SKM-1 treated with dmso at 0.1 percent for 144 hours (cell line): ENCODE data around the gene CROCC2.

Source experiments
- DNase-seq: peaks from one replicate; lab custom pipeline; 2025; ENCODE audit not compliant: unreplicated experiment; lab: John Stamatoyannopoulos, UW

Gene CROCC2

DNA sequence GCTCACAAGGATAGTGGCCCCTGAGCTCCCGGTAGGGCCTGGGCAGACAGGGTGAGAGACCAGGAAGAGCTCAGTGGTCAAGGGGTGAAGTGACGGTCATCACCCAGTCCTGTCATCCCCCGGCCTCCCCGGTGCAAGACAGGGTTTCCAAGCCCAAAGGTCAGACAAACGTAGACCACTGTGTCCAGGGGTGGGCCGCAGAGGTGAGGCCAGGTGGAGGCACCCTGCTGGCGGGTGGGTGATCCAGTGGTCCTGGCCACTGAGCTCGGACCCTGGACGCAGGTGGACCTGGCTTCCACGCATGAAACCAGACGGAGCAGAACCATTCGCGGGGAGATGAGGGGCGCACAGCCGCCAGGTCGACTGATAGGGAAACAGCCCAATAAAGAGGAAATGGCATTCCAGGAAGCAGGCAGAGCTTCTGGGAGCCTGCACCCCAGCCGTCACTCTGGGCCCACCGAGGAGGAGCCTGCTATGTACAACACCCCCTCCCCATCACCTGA is 77.9 kb downstream of the CROCC2 start:
- DNase-seq: no peak

DNA sequence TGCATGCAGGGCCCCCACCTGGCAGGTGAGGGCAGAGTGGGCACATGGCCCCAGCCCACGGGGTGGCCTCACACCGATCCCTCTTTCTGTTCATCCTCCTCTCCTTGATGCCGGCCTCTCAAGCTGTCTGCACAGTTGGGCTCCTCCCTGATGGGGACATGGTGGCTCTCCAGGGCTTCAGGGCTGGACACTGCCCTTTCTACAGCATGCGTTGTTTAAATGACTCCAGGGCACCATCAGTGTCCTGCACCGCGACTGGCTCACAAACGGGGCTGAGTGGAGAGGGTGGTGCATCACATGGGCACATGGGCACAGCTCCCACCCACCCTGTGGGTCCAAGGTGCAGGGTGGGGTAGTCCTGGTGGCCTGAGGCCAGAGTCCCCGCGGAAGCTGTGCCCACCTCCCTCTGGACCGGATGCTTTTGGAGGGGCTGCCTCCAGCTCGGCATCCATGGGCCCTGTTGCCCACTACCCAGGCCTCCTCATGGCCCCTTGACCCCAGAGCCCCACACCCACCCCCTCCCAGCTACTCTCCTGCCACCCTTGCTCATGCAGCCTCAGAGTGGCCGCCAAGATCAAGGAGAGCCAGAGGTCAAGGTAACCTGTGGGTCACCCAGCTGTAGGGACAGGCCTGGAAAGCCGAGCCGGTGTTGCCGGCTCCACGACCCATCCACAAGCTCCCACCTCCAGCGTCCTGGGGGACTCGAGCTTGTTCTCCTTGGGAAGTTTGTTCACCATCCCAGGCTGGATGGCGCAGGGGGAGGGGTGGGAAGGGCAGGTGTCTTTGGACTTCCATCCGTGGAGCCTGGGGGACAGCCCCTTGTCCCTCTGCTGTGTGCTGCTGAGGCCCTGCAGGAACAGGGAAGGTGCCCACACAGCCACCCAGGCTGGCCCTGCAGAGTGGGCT is 80.0 kb downstream of the CROCC2 start:
- no peak for DNase-seq

DNA sequence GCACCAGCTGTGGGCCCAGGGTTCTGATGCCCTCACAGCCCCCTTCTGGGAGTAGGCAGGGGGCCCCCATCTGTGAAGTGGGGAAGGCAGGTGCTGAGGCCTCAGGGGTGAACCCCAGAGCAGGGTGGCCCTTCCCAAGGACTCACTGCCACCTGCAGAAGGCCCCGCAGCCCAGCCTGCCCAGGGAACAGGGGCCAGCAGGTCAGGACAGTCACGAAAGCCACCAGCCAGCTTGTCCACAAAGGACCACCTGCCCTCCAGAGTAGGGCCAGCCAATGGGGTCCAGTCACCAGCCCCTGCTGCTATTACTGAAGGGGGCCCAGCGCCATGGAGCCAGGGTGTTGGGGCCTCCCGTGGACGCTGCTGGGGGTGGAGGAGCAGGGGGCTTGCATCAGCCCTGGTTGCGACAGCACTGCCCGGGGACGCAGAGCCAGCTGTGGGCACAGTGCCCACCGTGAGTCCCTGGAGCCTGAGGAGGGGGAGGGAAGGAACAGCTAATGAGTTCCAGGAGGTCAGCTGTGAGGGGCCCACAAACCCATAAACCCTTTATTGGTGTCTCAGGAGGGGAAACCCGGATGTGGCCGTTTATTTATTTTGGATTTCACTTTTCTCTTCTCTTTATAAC is 80.8 kb downstream of the CROCC2 start:
- DNase-seq: no peak

DNA sequence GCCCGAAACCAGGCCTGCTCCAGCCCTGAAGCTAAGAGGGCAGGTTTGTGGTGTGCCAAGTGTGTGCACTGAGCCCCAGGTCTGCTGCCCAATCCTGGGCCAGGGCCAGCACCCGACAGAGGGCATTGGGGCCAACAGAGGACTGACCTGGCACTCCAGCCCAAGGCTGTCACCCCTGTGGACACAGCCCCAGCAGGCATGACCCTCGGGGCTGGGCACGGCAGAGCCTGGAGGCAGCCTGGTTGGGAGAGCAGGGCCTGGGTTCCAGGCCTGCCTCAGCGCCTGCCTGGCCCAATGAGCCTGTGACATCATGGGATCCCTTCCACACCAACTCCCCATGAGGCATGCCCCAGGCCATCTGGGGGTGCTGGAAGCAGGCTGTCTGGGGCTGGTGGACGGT is 81.5 kb downstream of the CROCC2 start:
- DNase-seq: no peak

DNA sequence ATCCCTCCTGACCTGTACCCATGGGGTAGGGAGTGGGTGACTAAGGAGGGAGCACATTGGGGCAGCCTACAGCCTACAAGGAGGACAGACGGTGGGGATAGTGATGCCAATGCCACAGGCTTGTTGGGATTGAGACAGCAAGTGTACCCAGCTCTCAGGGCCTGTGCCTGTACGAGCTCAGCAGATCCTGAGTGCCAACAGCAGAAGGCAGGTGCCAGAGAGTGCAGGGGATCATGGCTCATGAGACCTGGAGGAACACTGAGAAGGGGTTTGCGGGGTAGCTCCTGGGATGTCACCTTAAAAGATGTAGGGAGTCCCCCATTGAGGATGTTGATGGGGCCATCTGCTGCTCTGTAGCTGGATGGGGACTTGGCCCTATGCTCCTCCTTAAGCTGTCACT is 82.0 kb downstream of the CROCC2 start:
- no peak for DNase-seq

DNA sequence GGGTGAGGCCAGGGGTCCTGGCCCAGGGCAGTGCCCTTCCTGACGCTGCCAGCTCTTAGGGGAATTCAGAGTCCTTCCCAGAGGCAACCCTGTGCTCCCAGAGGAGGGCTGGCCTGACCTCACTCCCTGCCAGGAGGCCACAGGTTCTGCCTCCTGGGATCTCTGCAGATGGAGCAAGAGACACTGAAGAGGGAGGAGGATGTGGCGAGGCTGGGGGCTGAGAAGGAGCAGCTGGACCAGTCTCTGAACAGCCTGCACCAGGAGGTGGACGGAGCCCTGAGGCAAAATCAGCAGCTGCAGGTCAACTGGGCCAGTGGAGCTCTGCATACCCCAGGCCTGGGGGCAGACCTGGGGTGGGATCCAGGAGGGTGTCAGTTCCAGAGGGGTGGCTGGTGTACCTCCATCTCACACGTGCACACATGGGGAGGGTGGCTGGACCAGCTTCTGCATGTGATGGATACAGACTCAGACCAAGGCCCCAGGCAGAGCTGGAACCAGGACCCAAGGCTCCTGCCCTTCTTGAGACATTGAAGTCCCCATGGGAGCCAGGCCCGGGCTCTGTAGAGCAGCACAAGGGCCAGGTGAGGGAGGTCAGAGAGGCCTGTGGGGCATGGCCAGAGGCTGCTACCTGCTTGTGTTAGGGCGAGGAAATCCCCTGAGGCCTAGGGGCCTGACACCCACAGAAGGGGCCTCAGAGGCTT is 82.6 kb downstream of the CROCC2 start:
- DNase-seq: no peak

DNA sequence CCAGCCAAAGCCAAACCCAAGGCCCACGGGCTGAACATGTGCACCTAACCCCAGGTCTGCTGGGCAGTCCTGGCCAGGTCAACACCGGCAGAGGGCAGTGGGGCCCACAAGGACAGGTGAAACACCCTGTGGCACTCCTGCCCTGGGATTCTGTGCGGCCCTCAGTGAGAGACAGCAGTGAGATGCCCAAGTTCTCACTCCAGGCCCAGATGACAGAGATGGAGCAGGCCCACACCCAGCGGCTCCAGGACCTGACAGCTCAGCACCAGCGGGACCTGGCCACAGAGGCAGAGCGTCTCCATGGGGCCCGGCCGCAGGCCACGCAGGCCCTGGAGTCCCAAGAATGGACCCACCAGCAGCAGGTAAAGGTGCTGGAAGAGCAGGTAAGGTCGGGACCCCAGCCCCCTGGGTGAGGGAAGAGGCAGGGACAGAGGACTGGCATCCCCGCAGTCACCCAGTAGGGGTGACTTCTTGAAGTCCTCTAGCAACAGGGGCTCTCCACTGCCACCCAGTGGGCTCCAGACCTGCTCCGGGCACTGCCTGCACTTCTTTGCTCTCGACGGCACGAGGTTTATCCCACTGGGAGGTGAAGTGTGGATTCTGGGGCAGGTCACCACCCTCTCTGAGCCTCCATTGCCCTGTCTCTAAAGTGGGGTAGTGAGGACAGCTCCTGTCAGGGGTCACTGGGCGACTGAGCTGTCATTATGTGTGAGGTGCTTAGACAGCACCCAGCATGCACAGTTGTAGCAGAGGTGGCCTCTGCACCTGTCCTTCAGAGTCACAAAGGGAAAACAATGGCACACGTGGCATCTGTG is 83.5 kb downstream of the CROCC2 start:
- DNase-seq: peak; percentile 23

DNA sequence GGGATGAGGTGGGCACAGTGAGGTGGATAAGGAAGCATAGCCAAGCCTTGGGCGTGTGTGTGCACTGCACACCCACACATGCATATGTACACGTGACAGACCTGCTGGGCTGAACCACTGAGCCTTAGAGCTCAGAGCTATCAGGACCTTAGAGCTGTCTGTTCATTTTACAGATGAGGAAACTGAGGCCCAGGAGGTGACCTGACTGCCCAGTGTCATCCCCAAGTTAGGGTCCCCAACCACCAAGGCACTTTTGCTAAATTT is 84.1 kb downstream of the CROCC2 start:
- DNase-seq: no peak

DNA sequence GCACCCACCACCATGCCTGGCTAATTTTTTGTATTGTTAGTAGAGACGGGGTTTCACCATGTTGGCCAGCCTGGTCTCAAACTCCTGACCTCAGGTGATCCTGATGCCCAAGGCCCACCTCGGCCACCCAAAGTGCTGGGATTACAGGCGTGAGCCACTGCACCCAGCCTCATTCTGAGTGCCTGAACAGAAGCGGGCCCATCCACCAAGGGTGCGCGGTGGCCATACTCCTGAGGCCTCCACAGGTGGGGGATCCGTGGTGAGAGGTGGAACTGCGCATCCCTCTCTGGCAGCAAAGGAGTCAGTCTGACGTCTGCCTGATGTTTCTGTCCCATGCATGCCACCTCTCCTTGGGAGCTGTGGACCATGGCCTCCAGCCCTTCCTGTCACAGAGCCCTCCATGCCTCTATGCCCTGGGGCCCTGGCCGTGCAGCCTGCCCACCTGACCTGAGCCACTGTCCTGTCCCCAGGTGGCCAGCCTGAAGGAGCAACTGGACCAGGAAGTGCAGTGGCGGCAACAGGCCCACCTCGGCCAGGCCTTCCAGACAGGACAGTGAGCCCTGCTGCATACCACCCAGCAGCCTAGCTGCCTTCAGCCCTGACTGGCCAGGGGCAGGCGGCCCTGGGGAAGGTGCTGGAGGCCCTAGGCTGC is 84.7 kb downstream of the CROCC2 start:
- no peak for DNase-seq

DNA sequence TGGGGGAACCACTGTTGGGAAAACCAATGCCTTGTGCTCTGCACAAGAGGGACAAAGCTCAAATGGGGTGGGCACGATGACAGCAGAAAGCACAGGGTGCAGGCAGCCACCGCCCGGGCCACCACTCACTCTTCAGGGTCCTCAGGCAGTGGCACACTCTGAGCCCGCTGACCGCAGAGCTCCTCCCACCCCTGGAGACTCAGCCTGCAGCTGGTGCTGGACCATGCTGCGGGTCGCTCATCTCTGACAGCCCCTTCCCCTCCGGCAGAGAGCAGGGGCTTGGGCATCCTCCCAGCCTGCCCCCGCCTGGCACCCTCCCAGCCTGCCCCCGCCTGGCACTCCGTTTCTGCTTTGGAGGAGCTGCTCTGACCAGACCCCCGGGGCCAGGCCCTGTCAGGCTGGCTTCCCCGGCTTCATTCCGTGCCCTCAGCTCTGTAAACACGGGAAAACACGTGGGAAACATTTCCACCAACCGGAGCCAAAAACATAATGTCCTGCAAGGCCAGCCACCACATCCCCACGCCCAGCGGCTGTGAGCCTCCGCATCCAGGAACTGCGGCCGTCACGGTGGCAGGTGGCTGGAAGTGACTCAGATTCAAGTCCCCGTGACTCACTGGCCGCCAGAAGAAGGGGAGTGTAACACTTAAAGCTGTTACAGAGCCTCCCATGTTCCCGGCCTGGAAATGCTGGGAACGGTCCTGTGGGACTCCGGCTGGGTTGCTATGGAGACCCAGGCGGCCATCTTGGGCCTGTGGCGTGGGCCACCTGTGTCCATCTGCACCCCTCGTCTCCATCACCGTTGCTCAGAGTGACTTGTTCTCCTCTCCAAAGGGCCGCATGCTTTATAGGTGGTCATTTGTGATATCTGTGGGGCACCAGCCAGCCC is 85.5 kb downstream of the CROCC2 start:
- DNase-seq: no peak

DNA sequence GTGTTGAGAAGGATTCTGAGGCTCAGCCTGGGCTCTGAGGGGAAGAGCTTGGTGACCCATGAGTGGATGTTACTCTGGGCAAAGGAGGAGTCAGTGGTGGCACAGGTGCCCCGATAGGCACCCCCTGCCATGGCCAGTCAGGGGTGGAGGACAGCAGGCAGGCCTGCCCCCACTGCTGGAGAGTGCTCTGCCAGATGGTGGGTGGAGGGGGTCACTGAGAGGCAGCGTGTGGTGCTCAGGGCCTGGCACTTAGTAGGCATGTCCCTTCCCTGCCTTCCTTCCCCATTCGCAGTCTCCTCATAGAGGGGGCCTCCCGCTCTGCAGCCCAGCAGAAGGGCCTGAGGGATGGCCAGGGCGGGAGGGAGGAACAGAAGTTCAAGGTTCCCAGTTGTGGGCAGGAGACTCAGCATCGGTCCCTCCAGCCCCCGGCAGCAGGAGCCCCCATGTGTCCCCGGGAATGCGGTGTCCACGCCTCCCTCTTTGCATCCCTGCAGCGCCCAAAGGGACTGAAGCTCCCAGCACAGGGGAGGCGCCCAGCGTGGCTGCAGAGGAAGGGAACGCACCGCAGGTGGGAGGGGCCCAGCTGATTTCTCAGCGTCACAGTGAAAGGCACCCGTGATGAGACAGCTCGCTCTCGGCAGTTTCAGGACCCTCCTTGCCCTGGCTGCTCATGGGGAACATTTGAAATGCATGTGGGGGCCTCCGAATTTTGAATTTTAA is 86.6 kb downstream of the CROCC2 start:
- DNase-seq: no peak

DNA sequence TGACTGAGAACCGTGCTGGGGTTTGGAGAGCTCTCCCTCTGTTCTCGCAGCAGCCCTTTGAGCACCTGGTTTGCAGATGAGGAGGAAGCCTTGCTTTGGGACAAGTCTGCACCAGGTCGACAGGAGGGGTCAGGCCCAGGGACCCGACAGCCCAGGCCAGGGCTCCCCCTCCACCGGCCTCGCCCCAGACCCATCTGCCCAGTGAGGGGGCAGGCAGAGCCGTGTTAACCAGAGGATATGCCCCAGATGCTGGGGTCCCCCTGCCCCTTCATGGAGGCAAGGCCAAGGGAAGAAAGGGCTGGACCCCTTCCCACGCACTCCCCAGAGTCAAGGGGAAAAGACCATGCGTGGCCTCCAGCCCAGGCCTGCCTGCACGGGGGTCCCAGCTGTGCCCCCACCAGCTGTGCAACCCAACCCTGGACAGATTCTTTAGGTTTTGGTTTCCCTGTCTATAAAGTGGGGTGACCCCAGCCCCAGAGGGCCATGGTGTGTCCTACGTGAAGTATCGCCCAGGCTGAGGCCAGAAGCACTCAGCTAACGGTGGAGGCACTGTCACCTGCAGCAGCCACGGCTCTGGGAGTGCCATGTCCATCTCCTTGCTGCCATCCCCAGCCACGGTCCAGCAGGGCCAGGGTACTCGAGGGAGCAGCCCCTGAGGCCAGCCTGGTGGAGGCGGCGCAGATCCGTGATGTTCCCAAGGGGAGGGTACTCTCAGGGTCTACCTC is 87.5 kb downstream of the CROCC2 start:
- peak; percentile 69 for DNase-seq

DNA sequence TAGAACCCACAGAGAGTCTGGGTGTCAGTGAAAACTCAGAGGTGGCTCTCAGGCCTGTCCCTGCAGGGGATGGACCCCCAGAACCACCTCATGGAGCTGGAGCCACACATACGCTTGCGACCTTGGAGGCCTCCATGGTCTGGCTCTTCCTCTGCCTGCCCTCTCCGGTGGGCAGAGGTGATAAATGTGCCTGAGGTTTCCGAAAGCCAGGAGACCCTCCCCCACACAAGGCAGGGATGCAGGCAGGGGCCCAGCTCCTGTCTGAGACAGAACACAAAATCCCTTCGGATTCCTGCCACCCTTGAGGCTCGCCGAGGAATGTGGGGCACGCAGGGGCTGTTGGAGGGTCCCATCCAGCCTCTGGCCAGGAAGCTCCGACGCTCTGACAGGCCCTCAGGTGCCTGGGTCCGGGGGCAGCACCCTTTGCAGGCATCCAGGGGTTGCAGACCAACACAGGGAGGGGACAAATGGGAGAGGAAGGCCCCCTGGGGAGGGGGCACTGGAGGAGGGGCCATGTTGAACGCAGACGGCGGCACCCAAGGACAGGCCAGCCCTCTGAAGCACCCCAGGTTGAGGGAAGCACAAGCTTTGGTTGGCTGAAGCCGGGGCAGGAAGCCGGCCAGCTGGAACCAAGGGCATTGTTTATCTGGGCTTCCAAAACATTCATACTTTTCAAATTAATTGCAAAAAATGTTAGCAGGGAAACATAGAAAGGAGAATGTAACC is 88.2 kb downstream of the CROCC2 start:
- DNase-seq: no peak

DNA sequence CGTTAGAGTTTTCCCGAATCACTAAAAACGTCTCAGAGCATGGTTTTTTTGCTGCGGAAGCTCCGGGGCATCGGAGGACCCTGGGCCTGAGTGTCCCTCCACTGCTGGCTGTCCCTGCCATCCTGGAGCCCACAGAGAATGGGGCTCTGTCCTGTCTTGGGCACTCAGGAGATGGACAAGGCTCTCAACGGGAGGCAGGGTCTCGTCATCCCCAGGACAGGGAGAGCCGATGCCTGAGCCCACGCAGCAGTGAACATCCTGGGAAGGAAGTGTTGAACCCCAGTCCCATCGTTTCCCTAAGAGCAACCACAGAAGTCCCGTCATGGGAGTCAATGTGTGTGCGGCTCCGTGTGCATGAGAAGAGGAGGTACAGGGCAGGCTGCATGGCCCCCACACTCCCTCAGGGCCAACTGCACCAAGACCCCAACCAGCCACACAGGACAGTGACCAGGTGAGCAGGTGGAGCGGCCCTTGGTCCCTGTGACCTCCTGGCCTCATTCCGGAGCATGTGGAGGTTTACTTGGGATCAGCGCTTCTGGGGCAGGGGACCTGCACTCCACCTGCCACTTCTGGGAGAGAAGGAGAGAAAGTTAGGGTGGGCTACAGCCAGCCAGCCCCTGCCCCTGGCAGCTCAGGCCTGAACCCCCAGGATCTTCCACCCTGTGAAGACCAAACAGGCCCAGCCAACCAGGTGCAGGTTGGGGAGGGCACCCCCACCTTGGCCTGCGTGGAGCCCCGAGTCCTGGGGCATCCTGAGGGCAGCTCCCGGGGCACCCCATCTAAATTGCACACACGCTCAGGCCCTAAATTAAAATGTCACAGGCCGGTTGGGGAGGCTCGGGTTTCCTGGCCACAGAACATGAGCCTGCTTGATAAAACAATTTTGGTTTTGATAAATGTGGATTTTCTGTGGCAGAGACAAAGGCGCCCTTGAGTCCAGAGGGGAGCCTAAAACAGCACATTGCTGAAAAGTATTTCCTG is 89.2 kb downstream of the CROCC2 start:
- no peak for DNase-seq

DNA sequence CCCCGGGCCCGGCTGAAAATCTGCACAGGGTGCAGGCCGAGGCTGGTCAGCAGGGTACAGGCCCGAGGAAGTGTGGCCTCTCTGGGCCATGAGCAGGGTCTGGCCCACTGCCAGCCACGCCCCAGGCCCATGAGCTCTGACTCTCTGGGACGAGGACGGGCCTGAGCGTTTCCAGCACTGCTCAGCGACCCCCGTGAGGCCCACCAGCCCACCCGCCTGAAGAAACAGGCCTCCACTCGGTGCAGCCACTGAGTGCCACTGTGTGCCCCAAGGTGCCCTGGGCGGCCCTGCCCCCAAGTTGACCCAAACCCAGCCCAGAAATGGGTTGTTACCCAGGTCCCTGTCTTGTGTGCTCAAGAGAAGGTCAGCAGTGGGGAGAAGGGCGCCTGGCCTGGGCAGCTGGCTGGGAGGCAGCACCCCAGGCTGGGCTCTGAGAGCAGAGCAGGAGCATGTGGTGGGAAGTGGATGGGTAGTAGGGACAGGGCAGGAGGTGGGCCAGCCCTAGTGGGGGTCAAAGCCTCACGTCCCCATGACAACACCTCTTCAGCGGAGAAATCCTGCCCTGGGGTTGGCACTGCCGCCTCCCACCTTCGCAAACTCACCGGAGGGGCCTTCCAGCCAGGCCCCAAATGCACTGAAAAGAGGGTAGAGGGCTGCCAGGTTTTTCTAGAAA is 90.2 kb downstream of the CROCC2 start:
- no peak for DNase-seq

DNA sequence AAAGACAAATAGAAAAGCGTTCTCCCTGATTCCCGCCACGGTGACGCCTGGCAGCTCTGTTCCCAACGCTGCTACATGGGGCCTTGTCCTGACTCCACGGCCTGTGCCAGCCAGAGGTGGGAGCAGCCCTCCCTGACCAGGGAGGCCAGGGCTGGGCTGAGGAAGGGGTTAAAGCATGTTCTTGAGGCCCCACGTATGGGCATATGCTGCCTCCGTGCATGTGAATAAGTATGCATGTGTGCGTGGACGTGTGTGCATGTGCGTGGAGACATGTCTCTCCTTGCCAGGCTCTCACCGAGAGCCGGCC is 90.7 kb downstream of the CROCC2 start:
- DNase-seq: no peak
